K562 (cell line): ENCODE results near the gene ATXN7L1. TPM values are rescaled to one million over a fixed set of nuclear protein-coding genes. Genes with fewer than 3 reads are reported as not detected.

Experiments
- ATAC-seq: fragments of 200-7000 bp; cut with Tn5 transposase; 3 replicates; pipeline ENCODE4 v1.9.1; 2020; ENCODE audit warnings: moderate library complexity
- BruUV-seq: library from RNA; stranded (reverse); fragments of 400-500 nt; replicated peaks from 2 replicates; lab custom pipeline; 2021; lab: Mats Ljungman, UMichigan
- CTCF ChIA-PET: fragments of 300-600 bp; formaldehyde crosslinking; extraction: SDS; loops from one replicate; lab custom pipeline; 2021; ENCODE audit warnings: low intra/inter-chr PET ratio; lab: Yijun Ruan, JAX
- POLR2A ChIA-PET: fragments of 300-600, 350-650 bp; sonication (Branson Sonifier 250); formaldehyde crosslinking; extraction: SDS; loops from one replicate; lab custom pipeline; 2021; ENCODE audit warnings: antibody characterized with exemption, inconsistent platforms; lab: Yijun Ruan, JAX
- DNase-seq, 4 experiments: peaks; one replicate each; pipeline versions ENCODE4 v3.0.0 to v3.0.0-alpha.2; 2011 to 2018; ENCODE audit warnings: low spot score in 3 of 4, mixed read lengths in 3 of 4; ENCODE audit errors: extremely low read depth in 1 of 4
- FAIRE-seq: peaks from 2 replicates; lab custom pipeline; 2011; peaks lifted over from hg19 to GRCh38; lab: Jason Lieb, UNC
- H2AFZ ChIP-seq: 2 replicates; pipeline ENCODE4 v1.6.0; 2011; ENCODE audit warnings: low read depth, low read length, control low read depth, inconsistent platforms
- H3K27ac ChIP-seq: fragments of 200-600 bp; 3 replicates; pipeline ENCODE4 v1.8.0; 2011; ENCODE audit warnings: low read depth, mild to moderate bottlenecking, control low read depth, inconsistent platforms, low read length, moderate library complexity, mixed read lengths; ENCODE audit errors: extremely low read depth
- H3K27me3 ChIP-seq, 2 experiments: fragments of 300-600 bp in 1 of 2; 2 replicates in 1 of 2; 3 replicates in 1 of 2; pipeline versions ENCODE4 v1.6.0 to v1.8.0; 2011; ENCODE audit warnings: inconsistent platforms in 2 of 2, low read length in 2 of 2, mild to moderate bottlenecking in 1 of 2, mixed read lengths in 1 of 2, moderate library complexity in 1 of 2; ENCODE audit not compliant: control insufficient read depth in 2 of 2, insufficient read depth in 2 of 2
- H3K36me3 ChIP-seq: fragments of 300-600 bp; 3 replicates; pipeline ENCODE4 v1.8.0; 2011; ENCODE audit warnings: mild to moderate bottlenecking, low read length, inconsistent platforms; ENCODE audit not compliant: control insufficient read depth, insufficient read depth
- H3K4me1 ChIP-seq, 2 experiments: fragments of 200-600 bp in 1 of 2; replicated peaks in 1 of 2; 2 replicates in 1 of 2; 3 replicates in 1 of 2; pipeline versions ENCODE4 v1.5.1 to v1.8.0; 2011; ENCODE audit warnings: inconsistent platforms in 2 of 2, low read length in 2 of 2, mild to moderate bottlenecking in 1 of 2, mixed read lengths in 1 of 2, moderate library complexity in 1 of 2; ENCODE audit not compliant: control insufficient read depth in 2 of 2, insufficient read depth in 2 of 2
- H3K4me2 ChIP-seq: 2 replicates; pipeline ENCODE4 v1.6.1; 2011; ENCODE audit warnings: low read length, control low read depth, inconsistent platforms, mixed read lengths; ENCODE audit not compliant: insufficient read depth
- H3K4me3 ChIP-seq: fragments of 200-600 bp; sonication (generic), shearing (Covaris generic); 2 replicates; pipeline ENCODE4 v1.5.1; 2016; ENCODE audit warnings: control low read depth, inconsistent platforms
- H3K79me2 ChIP-seq: fragments of 200-600 bp; 3 replicates; pipeline ENCODE4 v1.8.0; 2011; ENCODE audit warnings: low read length, inconsistent platforms; ENCODE audit not compliant: control insufficient read depth, insufficient read depth
- H3K9ac ChIP-seq, 2 experiments: 2 replicates each; pipeline versions ENCODE4 v1.6.0 to v1.6.1; 2011; ENCODE audit warnings: low read depth in 2 of 2, low read length in 2 of 2, control low read depth in 1 of 2, inconsistent platforms in 1 of 2, mild to moderate bottlenecking in 1 of 2, mixed read lengths in 1 of 2; ENCODE audit not compliant: insufficient read depth in 1 of 2
- H3K9me1 ChIP-seq: one replicate; pipeline ENCODE4 v1.6.0; 2011; ENCODE audit warnings: inconsistent platforms, mild to moderate bottlenecking, low read length, moderate library complexity; ENCODE audit not compliant: control insufficient read depth, insufficient read depth
- H3K9me3 ChIP-seq: replicated peaks from 2 replicates; pipeline ENCODE4 v1.5.1; 2011; ENCODE audit warnings: low read depth, low read length, inconsistent platforms; ENCODE audit not compliant: control insufficient read depth, insufficient read depth
- H4K20me1 ChIP-seq: replicated peaks from 2 replicates; pipeline ENCODE4 v1.6.1; 2011; ENCODE audit warnings: low read length, inconsistent platforms, mixed read lengths; ENCODE audit not compliant: control insufficient read depth, insufficient read depth
- ASH1L ChIP-seq: fragments of 450-650 bp; IDR thresholded peaks from 2 replicates; pipeline ENCODE4 v1.6.1; 2018; ENCODE audit warnings: borderline replicate concordance, mild to moderate bottlenecking, low read depth; ENCODE audit not compliant: partially characterized antibody
- BRD4 ChIP-seq: fragments of 200-600 bp; sonication (generic); IDR thresholded peaks from 2 replicates; pipeline ENCODE4 v1.6.1; 2017; ENCODE audit warnings: inconsistent platforms
- CBX1 ChIP-seq: sonication (generic); IDR thresholded peaks from 2 replicates; pipeline ENCODE4 v1.6.1; 2016; ENCODE audit warnings: antibody characterized with exemption, low read depth, mild to moderate bottlenecking
- SMC3 ChIP-seq: conservative IDR thresholded peaks from 2 replicates; pipeline ENCODE4 v1.6.1; 2011; ENCODE audit warnings: low read depth, low read length, improper control_type of control experiment; ENCODE audit not compliant: insufficient read depth
- SUPT5H ChIP-seq: fragments of 450-650 bp; IDR thresholded peaks from 2 replicates; pipeline ENCODE4 v1.6.1; 2016
- TFAP4 ChIP-seq: sonication (generic); formaldehyde crosslinking; IDR thresholded peaks from 2 replicates; pipeline ENCODE4 v1.8.0; 2022; ENCODE audit warnings: missing genetic modification reagents, mild to moderate bottlenecking, moderate library complexity, borderline replicate concordance
- ZNF3 ChIP-seq: fragments of 250-450 bp; sonication (Bioruptor Pico); IDR thresholded peaks from 2 replicates; pipeline ENCODE4 v1.5.0; 2021; ENCODE audit warnings: mild to moderate bottlenecking, moderate library complexity
- ZNF561 ChIP-seq: fragments of 450-650 bp; formaldehyde crosslinking; conservative IDR thresholded peaks from 2 replicates; pipeline ENCODE4 v1.4.0; 2020; ENCODE audit warnings: mild to moderate bottlenecking, moderate library complexity
- ZNF707 ChIP-seq: fragments of 250-450 bp; sonication (Bioruptor Pico); conservative IDR thresholded peaks from 2 replicates; pipeline ENCODE4 v1.8.0; 2022; ENCODE audit warnings: inconsistent platforms, mild to moderate bottlenecking, moderate library complexity
- WGBS: fragments of 100-300 bp; shearing (Covaris generic); methylation state at CpG from one replicate; pipeline ENCODE4 v1.1.6; 2016; ENCODE audit warnings: low coverage, mixed read lengths; ENCODE audit not compliant: insufficient coverage; ENCODE audit errors: missing lambda C conversion rate; 5-methylcytosine and 5-hydroxymethylcytosine counted together
- in situ Hi-C: fragments of 300-500 bp; cut with MboI; formaldehyde crosslinking; loops from 4 replicates; pipeline ENCODE4 v1.15.0; 2018; ENCODE audit warnings: inconsistent platforms, mixed read lengths
- intact Hi-C: fragments of 100-400 bp; cut with micrococcal nuclease; formaldehyde crosslinking; loops from 2 replicates; pipeline ENCODE4 v1.14.2; 2022
- polyA plus RNA-seq, 8 experiments: library from polyadenylated mRNA; depleted of rRNA in 4 of 8; stranded (reverse) in 5 of 8; unstranded in 3 of 8; fragments of >200 nt; fragmentation: Nextera tagmentation in 2 of 8; fragmentation: Illumina TruSeq in 1 of 8; extraction: Ambion mirVana in 2 of 8; extraction: Trizol in 1 of 8; gene quantifications; 2 replicates each; pipeline versions ENCODE4 v1.2.1 to v1.2.3, GENCODE V29; 2011 to 2014; ENCODE audit warnings: inconsistent platforms in 1 of 8, missing spikeins in 1 of 8
- total RNA-seq, 7 experiments: library from RNA; depleted of rRNA in 6 of 7; stranded (reverse); fragments of >200 nt in 6 of 7; fragmentation: Illumina TruSeq in 2 of 7; extraction: Trizol in 2 of 7; gene quantifications; 2 replicates each; pipeline versions ENCODE4 v1.2.1 to v1.2.3, GENCODE V29; 2011 to 2021; ENCODE audit warnings: low replicate concordance in 1 of 7
- TF ChIP-seq, protein P1 (sequence below): sonication (generic); formaldehyde crosslinking; IDR thresholded peaks from 2 replicates; pipeline ENCODE4 v1.8.1; 2023; ENCODE audit warnings: missing genetic modification reagents, mild to moderate bottlenecking, borderline replicate concordance
- TF ChIP-seq, protein P2 (sequence below): fragments of 250-450 bp; sonication (Bioruptor Pico); IDR thresholded peaks from 2 replicates; pipeline ENCODE4 v1.8.0; 2021; ENCODE audit warnings: moderate library complexity, mild to moderate bottlenecking, inconsistent platforms
- TF ChIP-seq, protein P3 (sequence below): fragments of 250-450 bp; sonication (Bioruptor Pico); IDR thresholded peaks from 2 replicates; pipeline ENCODE4 v1.8.0; 2021; ENCODE audit warnings: mild to moderate bottlenecking, moderate library complexity

The ATXN7L1 gene
- total and polyA plus RNA-seq, 9 of the 15 experiments (the other 6 are each of a cell fraction or from before 2014, with no cell fraction given): 6.6 to 13.7 (median 10.7) TPM

- TF ChIP-seq, protein P1, sequence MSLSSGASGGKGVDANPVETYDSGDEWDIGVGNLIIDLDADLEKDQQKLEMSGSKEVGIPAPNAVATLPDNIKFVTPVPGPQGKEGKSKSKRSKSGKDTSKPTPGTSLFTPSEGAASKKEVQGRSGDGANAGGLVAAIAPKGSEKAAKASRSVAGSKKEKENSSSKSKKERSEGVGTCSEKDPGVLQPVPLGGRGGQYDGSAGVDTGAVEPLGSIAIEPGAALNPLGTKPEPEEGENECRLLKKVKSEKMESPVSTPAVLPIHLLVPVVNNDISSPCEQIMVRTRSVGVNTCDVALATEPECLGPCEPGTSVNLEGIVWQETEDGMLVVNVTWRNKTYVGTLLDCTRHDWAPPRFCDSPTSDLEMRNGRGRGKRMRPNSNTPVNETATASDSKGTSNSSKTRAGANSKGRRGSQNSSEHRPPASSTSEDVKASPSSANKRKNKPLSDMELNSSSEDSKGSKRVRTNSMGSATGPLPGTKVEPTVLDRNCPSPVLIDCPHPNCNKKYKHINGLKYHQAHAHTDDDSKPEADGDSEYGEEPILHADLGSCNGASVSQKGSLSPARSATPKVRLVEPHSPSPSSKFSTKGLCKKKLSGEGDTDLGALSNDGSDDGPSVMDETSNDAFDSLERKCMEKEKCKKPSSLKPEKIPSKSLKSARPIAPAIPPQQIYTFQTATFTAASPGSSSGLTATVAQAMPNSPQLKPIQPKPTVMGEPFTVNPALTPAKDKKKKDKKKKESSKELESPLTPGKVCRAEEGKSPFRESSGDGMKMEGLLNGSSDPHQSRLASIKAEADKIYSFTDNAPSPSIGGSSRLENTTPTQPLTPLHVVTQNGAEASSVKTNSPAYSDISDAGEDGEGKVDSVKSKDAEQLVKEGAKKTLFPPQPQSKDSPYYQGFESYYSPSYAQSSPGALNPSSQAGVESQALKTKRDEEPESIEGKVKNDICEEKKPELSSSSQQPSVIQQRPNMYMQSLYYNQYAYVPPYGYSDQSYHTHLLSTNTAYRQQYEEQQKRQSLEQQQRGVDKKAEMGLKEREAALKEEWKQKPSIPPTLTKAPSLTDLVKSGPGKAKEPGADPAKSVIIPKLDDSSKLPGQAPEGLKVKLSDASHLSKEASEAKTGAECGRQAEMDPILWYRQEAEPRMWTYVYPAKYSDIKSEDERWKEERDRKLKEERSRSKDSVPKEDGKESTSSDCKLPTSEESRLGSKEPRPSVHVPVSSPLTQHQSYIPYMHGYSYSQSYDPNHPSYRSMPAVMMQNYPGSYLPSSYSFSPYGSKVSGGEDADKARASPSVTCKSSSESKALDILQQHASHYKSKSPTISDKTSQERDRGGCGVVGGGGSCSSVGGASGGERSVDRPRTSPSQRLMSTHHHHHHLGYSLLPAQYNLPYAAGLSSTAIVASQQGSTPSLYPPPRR (CRISPR knock-in tag): no peak
These were observed 21.6 kb upstream of the ATXN7L1 start (continued) for GRCh38 chr7:105897999-105898398.

DNA sequence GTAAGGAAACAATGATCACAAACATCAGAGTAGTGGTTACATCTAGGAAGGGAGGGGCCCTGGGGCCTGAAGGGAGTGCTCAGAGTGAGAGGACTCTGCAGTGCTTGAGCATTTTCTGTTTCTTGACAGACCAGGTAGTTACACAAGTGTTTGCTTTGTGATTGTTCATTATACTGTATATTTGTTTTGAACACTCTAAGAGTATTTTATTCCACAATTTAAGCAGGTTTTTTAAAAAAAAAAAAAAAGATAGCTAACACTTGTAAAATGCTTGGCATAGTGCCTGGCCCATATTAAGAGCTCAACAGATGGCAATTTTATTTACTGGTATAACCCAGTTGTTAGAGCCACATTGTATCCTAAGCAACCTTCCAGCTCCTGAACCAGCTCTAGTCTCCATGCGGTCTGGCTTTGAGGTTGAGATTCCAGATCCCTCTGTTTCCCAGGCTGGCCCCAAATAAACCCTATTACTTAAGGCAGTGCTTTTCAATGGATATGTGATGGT, 20.1 kb upstream of the ATXN7L1 start:
- Histone ChIP-seq H3K9ac (no peak overlapping the region), H3K9me1 (peaks cover 5% of the 10 kb centered on the region), H3K36me3 (no peaks in the 10 kb centered on the region), H3K4me1 (no peaks in the 10 kb centered on the region), H4K20me1 (no peaks in the 10 kb centered on the region), H3K4me3 (no peak overlapping the region), H2AFZ (no peak overlapping the region), H3K79me2 (no peaks in the 10 kb centered on the region), H3K27me3 (peaks cover 18 to 37% of the 10 kb centered on the region in 2 experiments; a peak in 4 of 5 replicates), H3K9me3 (no peaks in the 10 kb centered on the region), H3K27ac (no peak overlapping the region), H3K4me2 (no peak overlapping the region)
- WGBS: 10% methylated on average over 1 of the region's 1 CpG
- ATAC-seq: no peak
- DNase-seq: no peak
- ChIA-PET POLR2A (interaction anchor here (0.8 to 1.2 kb wide), 2 partner anchors 16 to 83 kb away, joined by 3 to 4 read pairs; no protein-coding TSS in a partner anchor), CTCF (no interaction called here)
- FAIRE-seq: no peak
- intact Hi-C loops: no loop called here
- in situ Hi-C loops: no loop called here
- no peak for TF ChIP-seq SUPT5H
- TF ChIP-seq ZNF3: no peak
- TF ChIP-seq ZNF561 (CRISPR knock-in tag): no peak
- TF ChIP-seq SMC3: no peak
- no peak for TF ChIP-seq TFAP4 (CRISPR knock-in tag)
- no peak for TF ChIP-seq ASH1L
- no peak for TF ChIP-seq CBX1
- no peak for TF ChIP-seq BRD4
- TF ChIP-seq, protein P2, sequence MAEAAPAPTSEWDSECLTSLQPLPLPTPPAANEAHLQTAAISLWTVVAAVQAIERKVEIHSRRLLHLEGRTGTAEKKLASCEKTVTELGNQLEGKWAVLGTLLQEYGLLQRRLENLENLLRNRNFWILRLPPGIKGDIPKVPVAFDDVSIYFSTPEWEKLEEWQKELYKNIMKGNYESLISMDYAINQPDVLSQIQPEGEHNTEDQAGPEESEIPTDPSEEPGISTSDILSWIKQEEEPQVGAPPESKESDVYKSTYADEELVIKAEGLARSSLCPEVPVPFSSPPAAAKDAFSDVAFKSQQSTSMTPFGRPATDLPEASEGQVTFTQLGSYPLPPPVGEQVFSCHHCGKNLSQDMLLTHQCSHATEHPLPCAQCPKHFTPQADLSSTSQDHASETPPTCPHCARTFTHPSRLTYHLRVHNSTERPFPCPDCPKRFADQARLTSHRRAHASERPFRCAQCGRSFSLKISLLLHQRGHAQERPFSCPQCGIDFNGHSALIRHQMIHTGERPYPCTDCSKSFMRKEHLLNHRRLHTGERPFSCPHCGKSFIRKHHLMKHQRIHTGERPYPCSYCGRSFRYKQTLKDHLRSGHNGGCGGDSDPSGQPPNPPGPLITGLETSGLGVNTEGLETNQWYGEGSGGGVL (CRISPR knock-in tag): no peak
- TF ChIP-seq, protein P3, sequence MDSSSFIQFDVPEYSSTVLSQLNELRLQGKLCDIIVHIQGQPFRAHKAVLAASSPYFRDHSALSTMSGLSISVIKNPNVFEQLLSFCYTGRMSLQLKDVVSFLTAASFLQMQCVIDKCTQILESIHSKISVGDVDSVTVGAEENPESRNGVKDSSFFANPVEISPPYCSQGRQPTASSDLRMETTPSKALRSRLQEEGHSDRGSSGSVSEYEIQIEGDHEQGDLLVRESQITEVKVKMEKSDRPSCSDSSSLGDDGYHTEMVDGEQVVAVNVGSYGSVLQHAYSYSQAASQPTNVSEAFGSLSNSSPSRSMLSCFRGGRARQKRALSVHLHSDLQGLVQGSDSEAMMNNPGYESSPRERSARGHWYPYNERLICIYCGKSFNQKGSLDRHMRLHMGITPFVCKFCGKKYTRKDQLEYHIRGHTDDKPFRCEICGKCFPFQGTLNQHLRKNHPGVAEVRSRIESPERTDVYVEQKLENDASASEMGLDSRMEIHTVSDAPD (CRISPR knock-in tag): no peak
- TF ChIP-seq ZNF707 (CRISPR knock-in tag): no peak
- BruUV-seq: no TSS peak
